WTC11 (cell line): ENCODE measurements around the gene RAB7A.

Source experiments
- CTCF ChIP-seq: fragments of 200-600 bp; IDR thresholded peaks from 2 replicates; pipeline ENCODE4 v1.8.0; 2022; ENCODE audit warnings: antibody characterized with exemption
- HMGXB4 ChIP-seq: sonication (generic); formaldehyde crosslinking; IDR thresholded peaks from 2 replicates; pipeline ENCODE4 v1.8.1; 2023; ENCODE audit warnings: mild to moderate bottlenecking, moderate library complexity, missing genetic modification reagents
- NFYB ChIP-seq: sonication (generic); formaldehyde crosslinking; conservative IDR thresholded peaks from 2 replicates; pipeline ENCODE4 v1.8.0; 2022; ENCODE audit warnings: low read depth, missing genetic modification reagents
- SP1 ChIP-seq: sonication (generic); formaldehyde crosslinking; conservative IDR thresholded peaks from 2 replicates; pipeline ENCODE4 v1.8.1; 2022; ENCODE audit warnings: missing genetic modification reagents
- ZNF396 ChIP-seq: fragments of 250-450 bp; sonication (Bioruptor Pico); IDR thresholded peaks from 2 replicates; pipeline ENCODE4 v1.8.0; 2021; ENCODE audit warnings: mild to moderate bottlenecking, moderate library complexity, borderline replicate concordance

- TF ChIP-seq CTCF (no peak), ZNF396 (CRISPR knock-in tag) (no peak), HMGXB4 (CRISPR knock-in tag) (no peak), NFYB (CRISPR knock-in tag) (no peak), SP1 (CRISPR knock-in tag) (no peak)
These were observed 88.7 kb downstream of the RAB7A start for GRCh38 chr3:128814519-128815317.
